HepG2 (cell line): ENCODE data around the gene IRF2. TPM values are rescaled to one million over a fixed set of nuclear protein-coding genes. Genes with fewer than 3 reads are reported as not detected.

ENCODE experiments used
- ATAC-seq: fragments of 200-7000 bp; cut with Tn5 transposase; 3 replicates; pipeline ENCODE4 v1.9.1; 2020; ENCODE audit warnings: mild to moderate bottlenecking, moderate library complexity
- BruUV-seq: library from RNA; stranded (reverse); fragments of 400-500 nt; replicated peaks from 2 replicates; lab custom pipeline; 2021; lab: Mats Ljungman, UMichigan
- CTCF ChIA-PET: fragments of 300-600 bp; formaldehyde crosslinking; extraction: SDS; loops from one replicate; lab custom pipeline; 2021; ENCODE audit warnings: low total read pairs, inconsistent platforms, low intra/inter-chr PET ratio; lab: Yijun Ruan, JAX
- POLR2A ChIA-PET: fragments of 350-600 bp; sonication (Branson Sonifier 250); formaldehyde crosslinking; loops from one replicate; lab custom pipeline; 2020; ENCODE audit warnings: antibody characterized with exemption, inconsistent platforms; lab: Yijun Ruan, JAX
- DNase-seq: peaks from one replicate; pipeline ENCODE4 v3.0.0-alpha.2; 2015; ENCODE audit warnings: low spot score
- FAIRE-seq: peaks from 3 replicates; lab custom pipeline; 2011; peaks lifted over from hg19 to GRCh38; lab: Jason Lieb, UNC
- H2AFZ ChIP-seq: one replicate; pipeline ENCODE4 v1.6.1; 2011; ENCODE audit warnings: low read length, inconsistent platforms
- H3K27ac ChIP-seq: fragments of 300-600 bp; 3 replicates; pipeline ENCODE4 v1.8.0; 2011; ENCODE audit warnings: mixed run types, mild to moderate bottlenecking, mixed read lengths, low read length, inconsistent platforms; ENCODE audit not compliant: insufficient read depth; ENCODE audit errors: extremely low read length
- H3K27me3 ChIP-seq, 2 experiments: fragments of 200-600 bp in 1 of 2; 2 replicates in 1 of 2; 3 replicates in 1 of 2; pipeline versions ENCODE4 v1.6.0 to v1.8.0; 2011; ENCODE audit warnings: low read length in 2 of 2, mild to moderate bottlenecking in 2 of 2, moderate library complexity in 2 of 2, inconsistent platforms in 1 of 2; ENCODE audit not compliant: insufficient read depth in 2 of 2, control insufficient read depth in 1 of 2
- H3K36me3 ChIP-seq, 2 experiments: fragments of 200-600 bp in 1 of 2; replicated peaks in 1 of 2; 2 replicates in 1 of 2; 3 replicates in 1 of 2; pipeline versions ENCODE4 v1.5.1 to v1.8.0; 2011; ENCODE audit warnings: low read length in 2 of 2, inconsistent platforms in 1 of 2; ENCODE audit not compliant: insufficient read depth in 2 of 2, control insufficient read depth in 1 of 2
- H3K4me1 ChIP-seq: 2 replicates; pipeline ENCODE4 v1.5.1; 2012; ENCODE audit warnings: low read length, inconsistent platforms; ENCODE audit not compliant: insufficient read depth
- H3K4me2 ChIP-seq: 2 replicates; pipeline ENCODE4 v1.6.0; 2011; ENCODE audit warnings: low read depth, low read length, inconsistent platforms
- H3K4me3 ChIP-seq, 3 experiments: fragments of 200-600 bp in 1 of 3; sonication (generic), shearing (Covaris generic) in 1 of 3; replicated peaks in 1 of 3; 2 replicates each; pipeline ENCODE4 v1.5.1; 2011 to 2016; ENCODE audit warnings: low read length in 3 of 3, inconsistent platforms in 2 of 3, low read depth in 2 of 3, mild to moderate bottlenecking in 2 of 3, control low read depth in 1 of 3, mixed read lengths in 1 of 3; ENCODE audit not compliant: insufficient read depth in 1 of 3
- H3K79me2 ChIP-seq: one replicate; pipeline ENCODE4 v1.6.1; 2011; ENCODE audit warnings: low read length, inconsistent platforms; ENCODE audit not compliant: insufficient read depth
- H3K9ac ChIP-seq: 2 replicates; pipeline ENCODE4 v1.6.0; 2011; ENCODE audit warnings: mild to moderate bottlenecking, low read depth, low read length, inconsistent platforms; ENCODE audit not compliant: insufficient read depth
- H3K9me3 ChIP-seq: 2 replicates; pipeline ENCODE4 v1.5.1; 2012; ENCODE audit warnings: mild to moderate bottlenecking, low read length
- H4K20me1 ChIP-seq: 2 replicates; pipeline ENCODE4 v1.6.0; 2011; ENCODE audit warnings: inconsistent platforms, mild to moderate bottlenecking, low read length, moderate library complexity; ENCODE audit not compliant: insufficient read depth
- KLF13 ChIP-seq: sonication (generic); formaldehyde crosslinking; IDR thresholded peaks from 2 replicates; pipeline ENCODE4 v1.4.0; 2020; ENCODE audit warnings: mild to moderate bottlenecking, missing genetic modification reagents
- POLR2G ChIP-seq: fragments of 200-400 bp; formaldehyde crosslinking; IDR thresholded peaks from 2 replicates; pipeline ENCODE4 v1.6.1; 2018; ENCODE audit warnings: mild to moderate bottlenecking, low read depth, low read length, moderate library complexity
- RARG ChIP-seq: sonication (generic); formaldehyde crosslinking; IDR thresholded peaks from 2 replicates; pipeline ENCODE4 v1.4.0; 2020; ENCODE audit warnings: low read depth, mild to moderate bottlenecking, missing genetic modification reagents
- TBX3 ChIP-seq: fragments of 450-650 bp; IDR thresholded peaks from 2 replicates; pipeline ENCODE4 v1.6.1; 2017; ENCODE audit warnings: antibody characterized with exemption, mild to moderate bottlenecking, inconsistent platforms, borderline replicate concordance
- TCF7 ChIP-seq: sonication (generic); IDR thresholded peaks from 2 replicates; pipeline ENCODE4 v1.6.1; 2016; ENCODE audit warnings: antibody characterized with exemption, low read depth
- YEATS2 ChIP-seq: sonication (generic); formaldehyde crosslinking; IDR thresholded peaks from 2 replicates; pipeline ENCODE4 v1.4.0; 2020; ENCODE audit warnings: missing genetic modification reagents, borderline replicate concordance
- ZNF333 ChIP-seq: sonication (generic); formaldehyde crosslinking; IDR thresholded peaks from 2 replicates; pipeline ENCODE4 v1.4.0; 2020; ENCODE audit warnings: mild to moderate bottlenecking, missing genetic modification reagents, borderline replicate concordance
- ZNF652 ChIP-seq: IDR thresholded peaks from 2 replicates; pipeline ENCODE4 v1.6.1; 2016; ENCODE audit warnings: low read depth, borderline replicate concordance
- WGBS: methylation state at CpG from one replicate; pipeline ENCODE4 v1.1.6; 2017; ENCODE audit warnings: low lambda C conversion rate; 5-methylcytosine and 5-hydroxymethylcytosine counted together
- in situ Hi-C: cut with HindIII; loops from 2 replicates; pipeline ENCODE4 v1.10.0; 2017; ENCODE audit warnings: low pct_unique_long_range_greater_than_20kb; ENCODE audit not compliant: extremely low pct_ligation_motif_present
- intact Hi-C: fragments of 100-400 bp; cut with micrococcal nuclease; formaldehyde crosslinking; loops from one replicate; pipeline ENCODE4 v1.10.0; 2022; ENCODE audit not compliant: unreplicated experiment
- polyA plus RNA-seq, 8 experiments: library from polyadenylated mRNA; depleted of rRNA in 3 of 8; stranded (reverse) in 7 of 8; unstranded in 1 of 8; fragments of >200 nt; fragmentation: Illumina TruSeq in 4 of 8; extraction: Trizol in 4 of 8; gene quantifications; 2 replicates each; pipeline versions ENCODE4 v1.2.1 to v1.2.3, GENCODE V29; 2011 to 2016; ENCODE audit warnings: low read depth in 4 of 8, missing spikeins in 1 of 8, mixed read lengths in 1 of 8; ENCODE audit not compliant: insufficient read depth in 1 of 8
- total RNA-seq, 5 experiments: library from RNA; depleted of rRNA; stranded (reverse); fragments of >200 nt; fragmentation: Illumina TruSeq; extraction: Trizol; gene quantifications; 2 replicates each; pipeline ENCODE4 v1.2.3, GENCODE V29; 2016; ENCODE audit warnings: low read depth in 1 of 5
- TF ChIP-seq, protein P1 (sequence below): sonication (generic); formaldehyde crosslinking; conservative IDR thresholded peaks from 2 replicates; pipeline ENCODE4 v1.8.0; 2022; ENCODE audit warnings: low read depth, missing genetic modification reagents
- TF ChIP-seq, protein P2 (sequence below): sonication (generic); formaldehyde crosslinking; IDR thresholded peaks from 2 replicates; pipeline ENCODE4 v1.5.0; 2020; ENCODE audit warnings: missing genetic modification reagents
- TF ChIP-seq, protein P3 (sequence below): sonication (generic); formaldehyde crosslinking; IDR thresholded peaks from 2 replicates; pipeline ENCODE4 v1.8.1; 2023; ENCODE audit warnings: mild to moderate bottlenecking, missing genetic modification reagents, borderline replicate concordance
- TF ChIP-seq, protein P4 (sequence below): sonication (generic); formaldehyde crosslinking; IDR thresholded peaks from 2 replicates; pipeline ENCODE4 v1.5.1; 2020; ENCODE audit warnings: missing genetic modification reagents, mild to moderate bottlenecking, borderline replicate concordance

Gene IRF2
- total and polyA plus RNA-seq, 2 of the 13 experiments (the other 11 are each of a cell fraction or from before 2014, with no cell fraction given), result 15.5 to 28.8 TPM

DNA sequence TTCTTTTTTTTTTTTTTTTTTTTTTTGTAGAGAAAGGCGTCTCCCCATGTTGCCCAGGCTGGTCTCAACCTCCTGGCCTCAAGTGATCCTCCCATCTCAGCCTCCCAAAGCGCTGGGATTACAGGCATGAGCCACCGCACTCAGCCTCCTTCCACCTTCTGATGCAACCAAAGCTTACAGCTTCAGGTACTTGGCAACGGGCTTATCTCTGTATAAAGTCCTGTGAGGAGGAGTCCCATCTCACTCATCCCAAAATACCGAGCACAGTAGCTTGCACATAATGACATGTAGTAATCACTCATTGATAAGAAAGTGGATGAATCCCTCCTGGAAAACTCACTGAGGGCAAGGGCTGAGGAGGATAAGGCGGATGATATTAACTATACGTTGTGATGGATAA is 19.1 kb downstream of the IRF2 start (continued):
- TF ChIP-seq, protein P1, sequence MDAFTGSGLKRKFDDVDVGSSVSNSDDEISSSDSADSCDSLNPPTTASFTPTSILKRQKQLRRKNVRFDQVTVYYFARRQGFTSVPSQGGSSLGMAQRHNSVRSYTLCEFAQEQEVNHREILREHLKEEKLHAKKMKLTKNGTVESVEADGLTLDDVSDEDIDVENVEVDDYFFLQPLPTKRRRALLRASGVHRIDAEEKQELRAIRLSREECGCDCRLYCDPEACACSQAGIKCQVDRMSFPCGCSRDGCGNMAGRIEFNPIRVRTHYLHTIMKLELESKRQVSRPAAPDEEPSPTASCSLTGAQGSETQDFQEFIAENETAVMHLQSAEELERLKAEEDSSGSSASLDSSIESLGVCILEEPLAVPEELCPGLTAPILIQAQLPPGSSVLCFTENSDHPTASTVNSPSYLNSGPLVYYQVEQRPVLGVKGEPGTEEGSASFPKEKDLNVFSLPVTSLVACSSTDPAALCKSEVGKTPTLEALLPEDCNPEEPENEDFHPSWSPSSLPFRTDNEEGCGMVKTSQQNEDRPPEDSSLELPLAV (CRISPR knock-in tag), result no peak
- TF ChIP-seq ZNF652, result no peak

DNA sequence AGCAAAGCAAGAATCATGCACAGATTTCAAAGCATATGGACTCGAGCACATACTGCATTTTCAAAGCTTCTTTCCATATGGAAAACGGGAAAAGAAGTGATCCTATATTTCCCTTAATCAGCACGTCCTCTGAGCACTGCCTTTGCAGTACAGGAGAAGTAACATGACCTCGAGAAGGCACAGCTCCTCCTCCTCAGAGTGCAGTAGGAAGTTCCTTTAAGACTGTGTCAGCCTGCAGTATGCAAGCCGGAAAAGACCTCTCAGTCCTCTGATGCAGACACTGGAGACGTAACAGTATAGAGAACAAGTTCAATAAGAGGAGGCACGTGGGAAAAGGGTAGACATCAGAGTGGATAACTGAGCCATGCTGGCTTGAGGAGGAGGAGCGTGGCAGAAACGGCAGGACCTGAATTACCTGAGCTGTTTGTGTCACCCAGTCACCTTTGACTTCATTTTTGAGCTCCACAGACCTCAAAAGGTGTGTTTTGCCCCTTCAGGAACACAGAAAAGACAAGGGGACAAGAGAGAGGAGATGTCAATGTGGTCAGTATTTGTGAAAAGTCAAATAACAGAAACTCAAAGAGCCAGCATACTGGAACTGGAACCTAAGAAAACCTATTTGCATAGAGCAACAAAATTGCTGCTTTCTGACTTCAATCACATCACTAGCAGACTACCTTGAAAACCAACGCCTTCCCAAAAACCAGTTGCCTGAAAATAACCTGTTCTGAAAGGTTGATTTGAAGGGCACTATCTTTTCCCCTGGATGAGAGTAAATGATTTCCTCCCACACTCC is 20.8 kb downstream of the IRF2 start:
- 67% methylated on average over 10 of the region's 10 CpGs for WGBS
- POLR2A ChIA-PET, result no interaction called here
- in situ Hi-C loops (no loop called here), intact Hi-C loops (no loop called here)
- Histone ChIP-seq H3K4me3 (no peak overlapping the region), H3K36me3 (peaks cover 0 to 9% of the 10 kb centered on the region in 2 experiments; a peak in 2 of 5 replicates), H3K9ac (no peak overlapping the region), H4K20me1 (peaks cover 48% of the 10 kb centered on the region), H3K9me3 (no peaks in the 10 kb centered on the region), H2AFZ (no peak overlapping the region), H3K79me2 (peaks cover 74% of the 10 kb centered on the region), H3K4me2 (no peak overlapping the region), H3K27ac (no peak overlapping the region), H3K27me3 (no peaks in the 10 kb centered on the region), H3K4me1 (peaks cover 27% of the 10 kb centered on the region)
- ATAC-seq, result no peak
- CTCF ChIA-PET, result no interaction called here
- DNase-seq, result no peak
- BruUV-seq, result no TSS peak
- FAIRE-seq, result no peak
- TF ChIP-seq TCF7 (no peak), POLR2G (no peak), TBX3 (no peak), RARG (CRISPR knock-in tag) (no peak), ZNF333 (CRISPR knock-in tag) (no peak), YEATS2 (CRISPR knock-in tag) (no peak), KLF13 (CRISPR knock-in tag) (no peak)
- TF ChIP-seq, protein P2, sequence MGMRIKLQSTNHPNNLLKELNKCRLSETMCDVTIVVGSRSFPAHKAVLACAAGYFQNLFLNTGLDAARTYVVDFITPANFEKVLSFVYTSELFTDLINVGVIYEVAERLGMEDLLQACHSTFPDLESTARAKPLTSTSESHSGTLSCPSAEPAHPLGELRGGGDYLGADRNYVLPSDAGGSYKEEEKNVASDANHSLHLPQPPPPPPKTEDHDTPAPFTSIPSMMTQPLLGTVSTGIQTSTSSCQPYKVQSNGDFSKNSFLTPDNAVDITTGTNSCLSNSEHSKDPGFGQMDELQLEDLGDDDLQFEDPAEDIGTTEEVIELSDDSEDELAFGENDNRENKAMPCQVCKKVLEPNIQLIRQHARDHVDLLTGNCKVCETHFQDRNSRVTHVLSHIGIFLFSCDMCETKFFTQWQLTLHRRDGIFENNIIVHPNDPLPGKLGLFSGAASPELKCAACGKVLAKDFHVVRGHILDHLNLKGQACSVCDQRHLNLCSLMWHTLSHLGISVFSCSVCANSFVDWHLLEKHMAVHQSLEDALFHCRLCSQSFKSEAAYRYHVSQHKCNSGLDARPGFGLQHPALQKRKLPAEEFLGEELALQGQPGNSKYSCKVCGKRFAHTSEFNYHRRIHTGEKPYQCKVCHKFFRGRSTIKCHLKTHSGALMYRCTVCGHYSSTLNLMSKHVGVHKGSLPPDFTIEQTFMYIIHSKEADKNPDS (CRISPR knock-in tag), result no peak
- TF ChIP-seq, protein P3, sequence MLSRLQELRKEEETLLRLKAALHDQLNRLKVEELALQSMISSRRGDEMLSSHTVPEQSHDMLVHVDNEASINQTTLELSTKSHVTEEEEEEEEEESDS, result no peak
- TF ChIP-seq, protein P4, sequence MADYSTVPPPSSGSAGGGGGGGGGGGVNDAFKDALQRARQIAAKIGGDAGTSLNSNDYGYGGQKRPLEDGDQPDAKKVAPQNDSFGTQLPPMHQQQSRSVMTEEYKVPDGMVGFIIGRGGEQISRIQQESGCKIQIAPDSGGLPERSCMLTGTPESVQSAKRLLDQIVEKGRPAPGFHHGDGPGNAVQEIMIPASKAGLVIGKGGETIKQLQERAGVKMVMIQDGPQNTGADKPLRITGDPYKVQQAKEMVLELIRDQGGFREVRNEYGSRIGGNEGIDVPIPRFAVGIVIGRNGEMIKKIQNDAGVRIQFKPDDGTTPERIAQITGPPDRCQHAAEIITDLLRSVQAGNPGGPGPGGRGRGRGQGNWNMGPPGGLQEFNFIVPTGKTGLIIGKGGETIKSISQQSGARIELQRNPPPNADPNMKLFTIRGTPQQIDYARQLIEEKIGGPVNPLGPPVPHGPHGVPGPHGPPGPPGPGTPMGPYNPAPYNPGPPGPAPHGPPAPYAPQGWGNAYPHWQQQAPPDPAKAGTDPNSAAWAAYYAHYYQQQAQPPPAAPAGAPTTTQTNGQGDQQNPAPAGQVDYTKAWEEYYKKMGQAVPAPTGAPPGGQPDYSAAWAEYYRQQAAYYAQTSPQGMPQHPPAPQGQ (CRISPR knock-in tag), result no peak
